Suppressor macrophage treated with lipopolysaccharide for 4 hours (primary cell): ENCODE measurements around the gene EPS8.
A peak's percentile ranks its signal among the peaks of the same experiment; 100 is the strongest.

Experiments
- DNase-seq: peaks from one replicate; pipeline ENCODE4 v3.0.0-alpha.2; 2020

EPS8 gene

GRCh38 chr12:15712823-15713660 is 76.1 kb downstream of the EPS8 start:
- no peak for DNase-seq

- no peak for DNase-seq
Observed at GRCh38 chr12:15712160-15712559, 77.0 kb downstream of the EPS8 start.

GRCh38 chr12:15710860-15711510 is 78.2 kb downstream of the EPS8 start:
- DNase-seq = no peak

GRCh38 chr12:15709551-15709950 is 79.6 kb downstream of the EPS8 start:
- no peak for DNase-seq

GRCh38 chr12:15708396-15709076 is 80.7 kb downstream of the EPS8 start:
- no peak for DNase-seq

GRCh38 chr12:15707516-15708199 is 81.5 kb downstream of the EPS8 start:
- no peak for DNase-seq

GRCh38 chr12:15706010-15706676 is 83.0 kb downstream of the EPS8 start:
- DNase-seq = no peak

- no peak for DNase-seq
Observed at GRCh38 chr12:15705606-15706005, 83.6 kb downstream of the EPS8 start.

- no peak for DNase-seq
Observed at GRCh38 chr12:15702276-15702675, 86.9 kb downstream of the EPS8 start.

- DNase-seq = no peak
Observed at GRCh38 chr12:15701631-15702156, 87.5 kb downstream of the EPS8 start.

GRCh38 chr12:15701206-15701605 is 88.0 kb downstream of the EPS8 start:
- DNase-seq = no peak

GRCh38 chr12:15700595-15700994 is 88.6 kb downstream of the EPS8 start:
- DNase-seq = peak; percentile 85

GRCh38 chr12:15699886-15700285 is 89.3 kb downstream of the EPS8 start:
- no peak for DNase-seq

- DNase-seq = no peak
Observed at GRCh38 chr12:15698377-15698871, 90.8 kb downstream of the EPS8 start.

GRCh38 chr12:15697201-15697600 is 92.0 kb downstream of the EPS8 start:
- DNase-seq = no peak

GRCh38 chr12:15693228-15693911 is 95.8 kb downstream of the EPS8 start:
- no peak for DNase-seq

GRCh38 chr12:15691388-15691787 is 97.8 kb downstream of the EPS8 start:
- DNase-seq = no peak

- DNase-seq = no peak
Observed at GRCh38 chr12:15690320-15690719, 98.9 kb downstream of the EPS8 start.

GRCh38 chr12:15689751-15690191 is 99.4 kb downstream of the EPS8 start:
- no peak for DNase-seq

GRCh38 chr12:15688838-15689625 is 100.2 kb downstream of the EPS8 start:
- peak; percentile 37 for DNase-seq
